HepG2 (cell line): ENCODE measurements around the gene SYNM. TPM values are rescaled to one million over a fixed set of nuclear protein-coding genes. Genes with fewer than 3 reads are reported as not detected.

Experiments used
- AKAP8 ChIP-seq: sonication (generic); formaldehyde crosslinking; IDR thresholded peaks from 2 replicates; pipeline ENCODE4 v1.5.1; 2020; ENCODE audit warnings: mild to moderate bottlenecking, missing genetic modification reagents
- CCAR2 ChIP-seq: fragments of 200-400 bp; formaldehyde crosslinking; optimal IDR thresholded peaks from 2 replicates; pipeline ENCODE3; 2018; ENCODE audit warnings: low read depth, mild to moderate bottlenecking, low read length, moderate library complexity
- CHD4 ChIP-seq: fragments of 200-600 bp; sonication (generic); IDR thresholded peaks from 2 replicates; pipeline ENCODE4 v1.7.0; 2017; ENCODE audit warnings: mild to moderate bottlenecking, low read length, borderline replicate concordance
- DNMT1 ChIP-seq: sonication (generic); formaldehyde crosslinking; IDR thresholded peaks from 2 replicates; pipeline ENCODE4 v1.5.1; 2020; ENCODE audit warnings: mild to moderate bottlenecking, missing genetic modification reagents
- HES4 ChIP-seq: sonication (generic); formaldehyde crosslinking; IDR thresholded peaks from 2 replicates; pipeline ENCODE4 v1.9.0; 2021; ENCODE audit warnings: mild to moderate bottlenecking, missing genetic modification reagents, borderline replicate concordance
- HINFP ChIP-seq: sonication (generic); formaldehyde crosslinking; IDR thresholded peaks from 2 replicates; pipeline ENCODE4 v1.4.0; 2020; ENCODE audit warnings: low read depth, mild to moderate bottlenecking, missing genetic modification reagents
- HIVEP1 ChIP-seq: sonication (generic); formaldehyde crosslinking; IDR thresholded peaks from 2 replicates; pipeline ENCODE4 v1.4.0; 2020; ENCODE audit warnings: mild to moderate bottlenecking, missing genetic modification reagents
- MIXL1 ChIP-seq: IDR thresholded peaks from 2 replicates; pipeline ENCODE4 v1.6.1; 2016
- MYPOP ChIP-seq: sonication (generic); formaldehyde crosslinking; IDR thresholded peaks from 2 replicates; pipeline ENCODE4 v1.8.1; 2023; ENCODE audit warnings: mild to moderate bottlenecking, moderate library complexity, missing genetic modification reagents
- NFE2L1 ChIP-seq: sonication (generic); formaldehyde crosslinking; IDR thresholded peaks from 2 replicates; pipeline ENCODE4 v1.4.0; 2020; ENCODE audit warnings: missing genetic modification reagents, mild to moderate bottlenecking, borderline replicate concordance
- SOX13 ChIP-seq, 3 experiments: fragments of 450-650 bp in 1 of 3; sonication (generic) in 1 of 3; formaldehyde crosslinking in 1 of 3; IDR thresholded peaks in 2 of 3; conservative IDR thresholded peaks in 1 of 3; 2 replicates each; pipeline versions ENCODE4 v1.5.0 to v1.6.1; 2016 to 2020; ENCODE audit warnings: antibody characterized with exemption in 1 of 3, mild to moderate bottlenecking in 1 of 3, missing compliant biosample characterization in 1 of 3, missing genetic modification reagents in 1 of 3, moderate library complexity in 1 of 3
- SP140L ChIP-seq: sonication (generic); formaldehyde crosslinking; IDR thresholded peaks from 2 replicates; pipeline ENCODE4 v1.4.0; 2020; ENCODE audit warnings: missing genetic modification reagents, borderline replicate concordance
- TSC22D2 ChIP-seq: sonication (generic); formaldehyde crosslinking; IDR thresholded peaks from 2 replicates; pipeline ENCODE4 v1.5.1; 2020; ENCODE audit warnings: missing genetic modification reagents, mild to moderate bottlenecking, borderline replicate concordance
- YEATS4 ChIP-seq: sonication (generic); formaldehyde crosslinking; IDR thresholded peaks from 2 replicates; pipeline ENCODE4 v1.4.0; 2020; ENCODE audit warnings: missing genetic modification reagents, borderline replicate concordance
- ZNF160 ChIP-seq: sonication (generic); formaldehyde crosslinking; IDR thresholded peaks from 2 replicates; pipeline ENCODE4 v1.8.0; 2022; ENCODE audit warnings: mild to moderate bottlenecking, inconsistent platforms, missing genetic modification reagents
- ZNF225 ChIP-seq: sonication (generic); formaldehyde crosslinking; IDR thresholded peaks from 2 replicates; pipeline ENCODE4 v1.4.0; 2020; ENCODE audit warnings: mild to moderate bottlenecking, missing genetic modification reagents
- ZNF281 ChIP-seq: sonication (generic); formaldehyde crosslinking; IDR thresholded peaks from 2 replicates; pipeline ENCODE4 v1.4.0; 2020; ENCODE audit warnings: missing genetic modification reagents, borderline replicate concordance
- ZNF282 ChIP-seq: fragments of 450-650 bp; IDR thresholded peaks from 2 replicates; pipeline ENCODE4 v1.6.1; 2018; ENCODE audit not compliant: partially characterized antibody
- ZNF367 ChIP-seq: sonication (generic); formaldehyde crosslinking; IDR thresholded peaks from 2 replicates; pipeline ENCODE4 v1.4.0; 2020; ENCODE audit warnings: missing genetic modification reagents, borderline replicate concordance
- ZNF652 ChIP-seq: IDR thresholded peaks from 2 replicates; pipeline ENCODE4 v1.6.1; 2016; ENCODE audit warnings: low read depth, borderline replicate concordance
- polyA plus RNA-seq, 8 experiments: library from polyadenylated mRNA; depleted of rRNA in 3 of 8; stranded (reverse) in 7 of 8; unstranded in 1 of 8; fragments of >200 nt; fragmentation: Illumina TruSeq in 4 of 8; extraction: Trizol in 4 of 8; gene quantifications; 2 replicates each; pipeline versions ENCODE4 v1.2.1 to v1.2.3, GENCODE V29; 2011 to 2016; ENCODE audit warnings: low read depth in 4 of 8, missing spikeins in 1 of 8, mixed read lengths in 1 of 8; ENCODE audit not compliant: insufficient read depth in 1 of 8
- total RNA-seq, 5 experiments: library from RNA; depleted of rRNA; stranded (reverse); fragments of >200 nt; fragmentation: Illumina TruSeq; extraction: Trizol; gene quantifications; 2 replicates each; pipeline ENCODE4 v1.2.3, GENCODE V29; 2016; ENCODE audit warnings: low read depth in 1 of 5
- TF ChIP-seq, protein P1 (sequence below): sonication (generic); formaldehyde crosslinking; IDR thresholded peaks from 2 replicates; pipeline ENCODE4 v1.4.0; 2020; ENCODE audit warnings: missing genetic modification reagents

Gene SYNM
- total and polyA plus RNA-seq, 2 of the 13 experiments (the other 11 are each of a cell fraction or from before 2014, with no cell fraction given), result 1.1 to 3.7 TPM

DNA sequence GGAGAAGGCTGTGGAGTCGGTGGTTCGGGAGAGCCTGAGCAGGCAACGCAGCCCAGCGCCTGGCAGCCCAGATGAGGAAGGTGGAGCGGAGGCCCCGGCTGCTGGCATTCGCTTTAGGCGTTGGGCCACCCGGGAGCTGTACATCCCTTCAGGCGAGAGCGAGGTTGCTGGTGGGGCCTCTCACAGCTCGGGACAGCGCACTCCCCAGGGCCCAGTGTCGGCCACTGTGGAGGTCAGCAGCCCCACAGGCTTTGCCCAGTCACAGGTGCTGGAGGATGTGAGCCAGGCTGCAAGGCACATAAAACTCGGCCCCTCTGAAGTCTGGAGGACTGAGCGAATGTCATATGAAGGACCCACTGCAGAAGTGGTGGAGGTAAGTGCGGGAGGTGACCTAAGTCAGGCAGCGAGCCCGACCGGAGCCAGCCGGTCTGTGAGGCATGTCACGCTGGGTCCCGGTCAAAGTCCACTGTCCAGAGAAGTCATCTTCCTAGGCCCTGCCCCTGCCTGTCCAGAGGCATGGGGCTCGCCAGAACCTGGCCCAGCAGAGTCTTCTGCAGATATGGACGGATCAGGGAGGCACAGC lies 26.7 kb downstream of the SYNM start (continued):
- no peak for TF ChIP-seq MYPOP
- TF ChIP-seq SOX13 (IDR thresholded peaks at IDR 0.05), result no peak
- TF ChIP-seq SOX13 (CRISPR knock-in tag; conservative IDR thresholded peaks at IDR 0.05 in 1 of 2, IDR thresholded peaks at IDR 0.05 in 1 of 2), result no peak
- TF ChIP-seq AKAP8, result no peak
- TF ChIP-seq ZNF160 (CRISPR knock-in tag), result no peak
- TF ChIP-seq CCAR2, result no peak
- no peak for TF ChIP-seq HIVEP1 (CRISPR knock-in tag)
- no peak for TF ChIP-seq SP140L (CRISPR knock-in tag)
- TF ChIP-seq TSC22D2 (CRISPR knock-in tag), result no peak
- no peak for TF ChIP-seq HES4 (CRISPR knock-in tag)
- TF ChIP-seq, protein P1, sequence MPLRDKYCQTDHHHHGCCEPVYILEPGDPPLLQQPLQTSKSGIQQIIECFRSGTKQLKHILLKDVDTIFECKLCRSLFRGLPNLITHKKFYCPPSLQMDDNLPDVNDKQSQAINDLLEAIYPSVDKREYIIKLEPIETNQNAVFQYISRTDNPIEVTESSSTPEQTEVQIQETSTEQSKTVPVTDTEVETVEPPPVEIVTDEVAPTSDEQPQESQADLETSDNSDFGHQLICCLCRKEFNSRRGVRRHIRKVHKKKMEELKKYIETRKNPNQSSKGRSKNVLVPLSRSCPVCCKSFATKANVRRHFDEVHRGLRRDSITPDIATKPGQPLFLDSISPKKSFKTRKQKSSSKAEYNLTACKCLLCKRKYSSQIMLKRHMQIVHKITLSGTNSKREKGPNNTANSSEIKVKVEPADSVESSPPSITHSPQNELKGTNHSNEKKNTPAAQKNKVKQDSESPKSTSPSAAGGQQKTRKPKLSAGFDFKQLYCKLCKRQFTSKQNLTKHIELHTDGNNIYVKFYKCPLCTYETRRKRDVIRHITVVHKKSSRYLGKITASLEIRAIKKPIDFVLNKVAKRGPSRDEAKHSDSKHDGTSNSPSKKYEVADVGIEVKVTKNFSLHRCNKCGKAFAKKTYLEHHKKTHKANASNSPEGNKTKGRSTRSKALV (CRISPR knock-in tag), result no peak
- TF ChIP-seq ZNF652 (CRISPR knock-in tag), result no peak
- no peak for TF ChIP-seq CHD4
- TF ChIP-seq YEATS4 (CRISPR knock-in tag), result peak; percentile 63
- TF ChIP-seq ZNF367 (CRISPR knock-in tag), result no peak
- TF ChIP-seq ZNF281 (CRISPR knock-in tag), result no peak
- no peak for TF ChIP-seq DNMT1 (CRISPR knock-in tag)
- no peak for TF ChIP-seq HINFP (CRISPR knock-in tag)
- TF ChIP-seq ZNF282, result no peak
- TF ChIP-seq NFE2L1 (CRISPR knock-in tag), result no peak
- TF ChIP-seq MIXL1, result no peak; the same call in 1 of the 2 replicates
- TF ChIP-seq ZNF225 (CRISPR knock-in tag), result no peak
